Liver (tissue), 3 donors: ENCODE data around the gene C7.

ENCODE experiments used
- CTCF ChIP-seq: fragments of 150-350 bp; IDR thresholded peaks from 2 replicates; pipeline ENCODE4 v1.5.1; 2017; ENCODE audit warnings: improper control_type of control experiment, low read depth, low read length; ENCODE audit not compliant: missing input control
- TAF1 ChIP-seq: conservative IDR thresholded peaks from 2 replicates; pipeline ENCODE4 v1.6.1; 2016; ENCODE audit warnings: antibody characterized with exemption, mild to moderate bottlenecking
- donor health status: healthy.
- donor health status: healthy.

GRCh38 chr5:40932766-40933165 lies 23.5 kb downstream of the C7 start:
- TF ChIP-seq CTCF (no peak), TAF1 (no peak)
